GM13976 (cell line): Measurements from ENCODE around the gene TLX2.
A peak's percentile ranks its signal among the peaks of the same experiment; 100 is the strongest.

Experiments used
- DNase-seq: peaks from one replicate; pipeline ENCODE4 v3.0.0; 2012; ENCODE audit warnings: low spot score
- in situ Hi-C: fragments of 300-500 bp; cut with MboI; formaldehyde crosslinking; loops from one replicate; pipeline ENCODE4 v1.12.0; 2022; ENCODE audit warnings: low sequenced_read_pairs, mixed read lengths, inconsistent platforms; ENCODE audit not compliant: unreplicated experiment
- TF ChIP-seq, protein P1 (sequence below): IDR thresholded peaks from 2 replicates; pipeline ENCODE4 v1.5.1; 2012; ENCODE audit warnings: borderline replicate concordance, mild to moderate bottlenecking; ENCODE audit not compliant: insufficient read depth; ENCODE audit errors: extremely low read depth, missing control alignments, control extremely low read depth

TLX2 gene

GRCh38 chr2:74513605-74514367, 464 bp upstream of the TLX2 start:
- DNase-seq: no peak
- in situ Hi-C loops: no loop called here
- TF ChIP-seq, protein P1, sequence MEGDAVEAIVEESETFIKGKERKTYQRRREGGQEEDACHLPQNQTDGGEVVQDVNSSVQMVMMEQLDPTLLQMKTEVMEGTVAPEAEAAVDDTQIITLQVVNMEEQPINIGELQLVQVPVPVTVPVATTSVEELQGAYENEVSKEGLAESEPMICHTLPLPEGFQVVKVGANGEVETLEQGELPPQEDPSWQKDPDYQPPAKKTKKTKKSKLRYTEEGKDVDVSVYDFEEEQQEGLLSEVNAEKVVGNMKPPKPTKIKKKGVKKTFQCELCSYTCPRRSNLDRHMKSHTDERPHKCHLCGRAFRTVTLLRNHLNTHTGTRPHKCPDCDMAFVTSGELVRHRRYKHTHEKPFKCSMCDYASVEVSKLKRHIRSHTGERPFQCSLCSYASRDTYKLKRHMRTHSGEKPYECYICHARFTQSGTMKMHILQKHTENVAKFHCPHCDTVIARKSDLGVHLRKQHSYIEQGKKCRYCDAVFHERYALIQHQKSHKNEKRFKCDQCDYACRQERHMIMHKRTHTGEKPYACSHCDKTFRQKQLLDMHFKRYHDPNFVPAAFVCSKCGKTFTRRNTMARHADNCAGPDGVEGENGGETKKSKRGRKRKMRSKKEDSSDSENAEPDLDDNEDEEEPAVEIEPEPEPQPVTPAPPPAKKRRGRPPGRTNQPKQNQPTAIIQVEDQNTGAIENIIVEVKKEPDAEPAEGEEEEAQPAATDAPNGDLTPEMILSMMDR: no peak

GRCh38 chr2:74515271-74515980, 1.2 kb downstream of the TLX2 start:
- DNase-seq: no peak
- in situ Hi-C loops: no loop called here
- TF ChIP-seq, protein P1: no peak

DNA sequence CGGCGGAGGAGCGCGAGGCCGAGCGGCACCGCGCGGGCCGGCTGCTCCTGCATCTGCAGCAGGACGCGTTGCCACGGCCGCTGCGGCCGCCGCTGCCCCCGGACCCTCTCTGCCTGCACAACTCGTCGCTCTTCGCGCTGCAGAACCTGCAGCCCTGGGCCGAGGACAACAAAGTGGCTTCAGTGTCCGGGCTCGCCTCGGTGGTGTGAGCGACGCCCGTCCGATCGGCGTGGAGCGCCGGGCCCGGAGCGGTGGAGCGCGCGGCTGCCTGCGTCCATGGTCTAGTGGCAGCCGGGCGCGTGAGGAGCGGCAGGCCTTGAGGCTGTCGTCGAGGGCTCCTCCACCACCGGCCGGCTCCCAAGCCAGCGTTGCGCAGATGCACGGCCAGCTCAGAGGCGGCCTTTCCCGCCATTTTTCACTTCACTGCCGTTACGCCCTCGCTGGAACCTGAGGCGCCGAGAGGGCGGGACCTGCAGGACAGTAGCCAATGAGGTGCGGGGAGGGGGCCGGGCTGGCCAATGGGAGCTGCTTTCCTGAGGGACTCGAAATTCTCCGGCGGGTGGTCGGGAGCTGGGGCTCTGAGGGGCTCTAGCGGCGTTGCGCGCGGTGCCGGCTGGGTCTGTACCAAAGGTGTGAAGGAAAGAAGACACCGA, 1.9 kb downstream of the TLX2 start:
- peak; percentile 93 for DNase-seq
- in situ Hi-C loops: no loop called here
- TF ChIP-seq, protein P1: no peak

DNA sequence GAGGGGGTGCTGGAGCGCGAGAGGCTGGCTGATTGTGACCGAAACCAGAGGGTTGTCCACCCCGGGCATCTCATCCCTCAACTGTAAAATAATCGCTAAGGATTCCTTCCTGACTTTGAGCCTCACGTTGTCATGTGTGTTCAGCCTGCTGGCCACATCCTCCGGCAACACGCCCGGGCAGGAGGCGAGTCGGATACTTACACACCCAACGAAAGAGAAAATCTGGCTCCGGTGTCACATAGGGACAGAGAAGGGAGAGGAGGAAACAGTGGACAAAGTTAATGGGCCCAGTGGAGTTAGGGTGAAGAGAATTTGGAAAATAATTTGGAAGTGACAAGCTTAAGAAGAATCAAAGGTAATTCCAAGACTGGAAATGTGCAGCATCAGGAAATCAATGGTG, 2.4 kb downstream of the TLX2 start:
- no peak for DNase-seq
- TF ChIP-seq, protein P1: no peak
- in situ Hi-C loops: no loop called here

DNA sequence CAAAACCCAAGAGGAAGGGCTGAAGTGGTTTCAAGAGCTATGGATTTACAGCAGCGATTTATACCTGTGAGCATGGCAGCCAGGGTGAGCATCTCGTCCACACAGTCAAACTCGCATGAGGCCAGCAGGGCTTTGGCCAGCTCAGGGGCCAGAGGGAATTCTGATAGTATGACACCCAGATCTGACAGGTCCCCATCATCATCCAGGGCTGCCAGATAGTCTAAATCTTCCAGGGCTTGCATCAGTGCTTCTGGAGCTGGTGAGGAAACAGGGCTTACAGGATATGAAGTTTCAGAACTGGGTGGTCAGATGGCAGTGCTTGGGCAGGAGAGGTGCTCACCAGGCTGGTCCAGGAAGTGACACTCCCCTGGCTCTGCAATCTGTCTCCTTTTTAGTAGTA, 8.3 kb downstream of the TLX2 start:
- no peak for DNase-seq
- in situ Hi-C loops: no loop called here
- TF ChIP-seq, protein P1: no peak

DNA sequence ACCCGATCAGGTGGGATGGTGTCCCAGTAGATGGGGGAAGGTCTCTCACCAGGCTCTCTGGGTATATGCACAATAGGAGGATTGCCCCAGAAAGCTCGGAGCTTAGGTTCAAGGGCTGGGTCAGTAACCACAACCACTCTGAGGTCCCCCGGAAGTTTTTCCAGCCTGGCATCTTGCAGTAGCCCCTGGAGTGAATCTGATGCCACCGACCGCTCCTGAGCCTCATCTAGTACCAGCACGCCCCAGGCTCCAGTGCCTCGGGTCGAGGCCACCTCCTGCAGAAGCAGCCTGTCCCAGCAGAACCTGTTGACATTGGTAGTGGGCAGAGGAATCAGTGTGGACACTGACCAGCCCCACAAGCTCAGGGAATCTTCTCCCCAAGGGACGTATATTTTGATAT, 9.8 kb downstream of the TLX2 start:
- no peak for DNase-seq
- in situ Hi-C loops: no loop called here
- TF ChIP-seq, protein P1: no peak
